Caco-2 (cell line): ENCODE measurements around the gene SORBS1. TPM values are rescaled to one million over a fixed set of nuclear protein-coding genes. Genes with fewer than 3 reads are reported as not detected.

ENCODE experiments used
- BruUV-seq: library from RNA; stranded (reverse); fragments of 400-500 nt; replicated peaks from 2 replicates; lab custom pipeline; 2021; lab: Mats Ljungman, UMichigan
- CTCF ChIA-PET: fragments of 300-600 bp; sonication (Branson Sonifier 250); formaldehyde crosslinking; loops from one replicate; lab custom pipeline; 2022; ENCODE audit warnings: antibody characterized with exemption; lab: Charles Lee
- POLR2A ChIA-PET: fragments of 300-600 bp; sonication (Branson Sonifier 250); formaldehyde crosslinking; loops from one replicate; lab custom pipeline; 2022; ENCODE audit warnings: antibody characterized with exemption; lab: Charles Lee
- DNase-seq, 2 experiments: peaks; one replicate each; pipeline versions ENCODE4 v3.0.0 to v3.0.0-alpha.2; 2020 to 2022
- H3K27me3 ChIP-seq: replicated peaks from 2 replicates; pipeline ENCODE4 v1.6.0; 2011; ENCODE audit warnings: low read length; ENCODE audit not compliant: control insufficient read depth, insufficient read depth
- H3K36me3 ChIP-seq: 2 replicates; pipeline ENCODE4 v1.5.1; 2011; ENCODE audit warnings: low read length; ENCODE audit not compliant: control insufficient read depth, insufficient read depth
- H3K4me1 ChIP-seq: fragments of 250-450 bp; sonication (Bioruptor Pico); 2 replicates; pipeline ENCODE4 v1.5.1; 2020; ENCODE audit warnings: mild to moderate bottlenecking
- H3K4me3 ChIP-seq: 2 replicates; pipeline ENCODE4 v1.5.1; 2011; ENCODE audit warnings: low read depth, mild to moderate bottlenecking, control low read depth, low read length
- H3K9me3 ChIP-seq: fragments of 250-450 bp; sonication (Bioruptor Pico); 2 replicates; pipeline ENCODE4 v1.5.1; 2020; ENCODE audit warnings: mild to moderate bottlenecking, moderate library complexity
- H3K27ac Mint-ChIP-seq: one replicate; pipeline ENCODE4 v1.8.0; 2022; ENCODE audit warnings: mixed read lengths; ENCODE audit not compliant: unreplicated experiment
- H3K27me3 Mint-ChIP-seq: one replicate; pipeline ENCODE4 v1.8.0; 2022; ENCODE audit warnings: mixed read lengths; ENCODE audit not compliant: insufficient read depth, unreplicated experiment
- H3K36me3 Mint-ChIP-seq: one replicate; pipeline ENCODE4 v1.8.0; 2022; ENCODE audit warnings: mild to moderate bottlenecking, mixed read lengths; ENCODE audit not compliant: insufficient read depth, unreplicated experiment
- H3K4me1 Mint-ChIP-seq: one replicate; pipeline ENCODE4 v1.8.0; 2022; ENCODE audit warnings: low read depth, mixed read lengths; ENCODE audit not compliant: unreplicated experiment
- H3K4me3 Mint-ChIP-seq: one replicate; pipeline ENCODE4 v1.8.0; 2022; ENCODE audit warnings: mild to moderate bottlenecking, moderate library complexity, mixed read lengths; ENCODE audit not compliant: unreplicated experiment
- H3K9me3 Mint-ChIP-seq: one replicate; pipeline ENCODE4 v1.8.0; 2022; ENCODE audit warnings: mixed read lengths; ENCODE audit not compliant: unreplicated experiment
- intact Hi-C: fragments of 100-400 bp; cut with micrococcal nuclease; formaldehyde crosslinking; loops from one replicate; pipeline ENCODE4 v1.10.0; 2022; ENCODE audit not compliant: unreplicated experiment
- total RNA-seq: library from RNA; stranded (reverse); gene quantifications from 2 replicates; pipeline ENCODE4 v1.2.3, GENCODE V29; 2022
- TF ChIP-seq, protein P1 (sequence below), 2 experiments: fragments of 200-600 bp in 1 of 2; IDR thresholded peaks; 1 replicate in 1 of 2; 2 replicates in 1 of 2; pipeline versions ENCODE4 v1.5.1 to v1.8.0; 2011 to 2022; ENCODE audit warnings: antibody characterized with exemption in 1 of 2, control low read depth in 1 of 2, inconsistent platforms in 1 of 2, low read depth in 1 of 2, low read length in 1 of 2, mild to moderate bottlenecking in 1 of 2, moderate library complexity in 1 of 2; ENCODE audit not compliant: insufficient read depth in 1 of 2, severe bottlenecking in 1 of 2, unreplicated experiment in 1 of 2

Gene SORBS1
- total RNA-seq, 1 experiment from 2014 or later, result 39.3 TPM

DNA sequence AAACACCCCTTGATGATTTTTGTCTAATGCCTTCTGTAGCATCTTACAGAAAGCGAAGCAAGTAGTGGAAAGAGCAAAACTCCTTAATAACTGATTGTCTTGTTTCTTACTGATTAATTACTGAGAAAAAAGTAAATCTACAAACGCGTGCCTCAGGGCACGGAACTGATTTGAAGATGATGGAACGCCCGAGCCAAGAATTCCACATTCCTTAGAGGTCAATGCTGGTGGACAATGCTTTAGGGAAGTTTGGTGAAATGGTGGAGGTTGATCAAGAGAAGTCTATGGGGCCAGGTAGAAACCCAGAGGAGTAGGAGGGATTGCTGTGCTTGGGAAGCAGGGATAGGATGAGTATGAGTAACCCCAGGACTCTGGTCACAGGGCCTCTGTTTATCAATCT, 5.0 kb upstream of the SORBS1 start:
- TF ChIP-seq, protein P1, sequence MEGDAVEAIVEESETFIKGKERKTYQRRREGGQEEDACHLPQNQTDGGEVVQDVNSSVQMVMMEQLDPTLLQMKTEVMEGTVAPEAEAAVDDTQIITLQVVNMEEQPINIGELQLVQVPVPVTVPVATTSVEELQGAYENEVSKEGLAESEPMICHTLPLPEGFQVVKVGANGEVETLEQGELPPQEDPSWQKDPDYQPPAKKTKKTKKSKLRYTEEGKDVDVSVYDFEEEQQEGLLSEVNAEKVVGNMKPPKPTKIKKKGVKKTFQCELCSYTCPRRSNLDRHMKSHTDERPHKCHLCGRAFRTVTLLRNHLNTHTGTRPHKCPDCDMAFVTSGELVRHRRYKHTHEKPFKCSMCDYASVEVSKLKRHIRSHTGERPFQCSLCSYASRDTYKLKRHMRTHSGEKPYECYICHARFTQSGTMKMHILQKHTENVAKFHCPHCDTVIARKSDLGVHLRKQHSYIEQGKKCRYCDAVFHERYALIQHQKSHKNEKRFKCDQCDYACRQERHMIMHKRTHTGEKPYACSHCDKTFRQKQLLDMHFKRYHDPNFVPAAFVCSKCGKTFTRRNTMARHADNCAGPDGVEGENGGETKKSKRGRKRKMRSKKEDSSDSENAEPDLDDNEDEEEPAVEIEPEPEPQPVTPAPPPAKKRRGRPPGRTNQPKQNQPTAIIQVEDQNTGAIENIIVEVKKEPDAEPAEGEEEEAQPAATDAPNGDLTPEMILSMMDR (IDR thresholded peaks at IDR 0.05; ENCODE audit: insufficient read depth in 1 of 2, low read depth in 1 of 2, low read length in 1 of 2, severe bottlenecking in 1 of 2, unreplicated experiment in 1 of 2), result no peak
- no peak for DNase-seq
- Mint-ChIP-seq H3K36me3 (peaks cover 5% of the 10 kb centered on the region), H3K4me1 (peaks cover 23% of the 10 kb centered on the region), H3K27me3 (no peaks in the 10 kb centered on the region), H3K27ac (no peak overlapping the region), H3K9me3 (no peaks in the 10 kb centered on the region), H3K4me3 (no peak overlapping the region)
- no peaks in the 10 kb centered on the region for H3K36me3 ChIP-seq
- BruUV-seq, result no TSS peak
- ChIA-PET POLR2A (no interaction called here), CTCF (no interaction called here)
- no peaks in the 10 kb centered on the region for H3K9me3 ChIP-seq
- no peaks in the 10 kb centered on the region for H3K27me3 ChIP-seq
- intact Hi-C loops, result no loop called here
- H3K4me3 ChIP-seq, result no peak overlapping the region
- H3K4me1 ChIP-seq, result peaks cover 29% of the 10 kb centered on the region

- Mint-ChIP-seq H3K27ac (peak overlapping the region; percentile 12), H3K4me3 (no peak overlapping the region), H3K9me3 (no peaks in the 10 kb centered on the region), H3K27me3 (no peaks in the 10 kb centered on the region), H3K4me1 (peaks cover 23% of the 10 kb centered on the region), H3K36me3 (peaks cover 11% of the 10 kb centered on the region)
- no TSS peak for BruUV-seq
- no peak overlapping the region for H3K4me3 ChIP-seq
- H3K36me3 ChIP-seq, result no peaks in the 10 kb centered on the region
- H3K27me3 ChIP-seq, result no peaks in the 10 kb centered on the region
- no peaks in the 10 kb centered on the region for H3K9me3 ChIP-seq
- CTCF ChIA-PET, result no interaction called here
- peaks cover 29% of the 10 kb centered on the region for H3K4me1 ChIP-seq
- intact Hi-C loops, result no loop called here
- no peak for DNase-seq
- POLR2A ChIA-PET, result no interaction called here
- TF ChIP-seq, protein P1 (IDR thresholded peaks at IDR 0.05; ENCODE audit: insufficient read depth in 1 of 2, low read depth in 1 of 2, low read length in 1 of 2, severe bottlenecking in 1 of 2, unreplicated experiment in 1 of 2), result no peak
Observed at GRCh38 chr10:95565336-95565735, 4.2 kb upstream of the SORBS1 start.

DNA sequence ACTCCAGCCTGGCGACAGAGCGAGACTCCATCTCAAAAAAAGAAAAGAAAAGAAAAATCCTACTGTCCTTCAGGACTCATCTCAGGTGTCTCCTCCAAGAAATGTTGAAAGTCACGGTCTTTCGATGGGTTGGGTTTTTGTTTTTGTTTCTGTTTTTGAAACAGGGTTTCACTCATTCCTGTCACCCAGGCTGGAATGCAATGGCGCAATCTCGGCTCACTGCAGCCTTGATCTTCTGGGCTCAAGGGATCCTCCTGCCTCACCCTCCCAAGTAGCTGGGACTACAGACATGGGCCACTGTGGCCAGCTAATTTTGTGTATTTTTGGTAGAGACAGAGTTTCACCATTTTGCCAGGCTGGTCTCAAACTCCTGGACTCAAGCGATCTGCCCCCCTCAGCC, 3.1 kb upstream of the SORBS1 start:
- no TSS peak for BruUV-seq
- no peak overlapping the region for H3K4me3 ChIP-seq
- Mint-ChIP-seq H3K4me1 (peaks cover 31% of the 10 kb centered on the region), H3K27ac (no peak overlapping the region), H3K36me3 (peaks cover 13% of the 10 kb centered on the region), H3K4me3 (no peak overlapping the region), H3K27me3 (no peaks in the 10 kb centered on the region), H3K9me3 (no peaks in the 10 kb centered on the region)
- ChIA-PET POLR2A (no interaction called here), CTCF (no interaction called here)
- H3K27me3 ChIP-seq, result no peaks in the 10 kb centered on the region
- TF ChIP-seq, protein P1 (IDR thresholded peaks at IDR 0.05; ENCODE audit: insufficient read depth in 1 of 2, low read depth in 1 of 2, low read length in 1 of 2, severe bottlenecking in 1 of 2, unreplicated experiment in 1 of 2), result no peak
- H3K36me3 ChIP-seq, result no peaks in the 10 kb centered on the region
- H3K4me1 ChIP-seq, result peaks cover 36% of the 10 kb centered on the region
- intact Hi-C loops, result no loop called here
- no peaks in the 10 kb centered on the region for H3K9me3 ChIP-seq
- peak in 1 of 2 experiments; percentile 41 for DNase-seq
